Measurements from ENCODE around the gene GDF7. TPM values are rescaled to one million over a fixed set of nuclear protein-coding genes. Genes with fewer than 3 reads are reported as not detected.

The GDF7 gene
- total RNA-seq, 4 donors from 2014 or later, result 1.9 to 3.1 (median 2.4) TPM

DNA sequence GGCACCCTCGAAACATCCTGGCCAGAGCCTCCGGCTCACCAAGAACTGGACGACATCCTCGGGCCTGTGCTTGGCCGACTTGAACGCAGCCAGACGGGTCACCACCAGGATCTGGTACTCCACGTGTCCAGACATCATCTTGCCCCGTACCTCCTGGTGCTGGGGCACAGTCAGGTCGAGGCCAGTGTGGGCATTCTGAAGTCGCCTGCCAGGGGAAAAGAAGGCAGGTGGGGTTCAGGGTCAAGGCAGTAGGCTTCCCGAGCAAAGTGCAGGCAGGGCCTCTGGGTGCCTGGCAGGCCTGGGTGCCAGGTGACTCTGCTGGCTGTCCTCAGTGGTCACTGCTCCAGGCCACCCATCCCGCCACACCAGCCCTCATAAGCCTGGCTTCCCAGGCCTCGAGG is 21.6 kb upstream of the GDF7 start:
- Histone ChIP-seq H3K27me3 (no peaks in the 10 kb centered on the region), H3K36me3 (peaks cover 44% of the 10 kb centered on the region), H3K4me3 (no peak overlapping the region), H3K4me1 (peaks cover 47% of the 10 kb centered on the region), H3K27ac (no peak overlapping the region), H3K9me3 (no peaks in the 10 kb centered on the region)
- no peak for DNase-seq (ENCODE audit: low spot score in 2 of 2)
- 100% methylated on average over 2 of the region's 14 CpGs for WGBS
- TF ChIP-seq POLR2A (IDR thresholded peaks at IDR 0.05), result no peak
- TF ChIP-seq EP300 (IDR thresholded peaks at IDR 0.05), result no peak
- TF ChIP-seq, protein P1, sequence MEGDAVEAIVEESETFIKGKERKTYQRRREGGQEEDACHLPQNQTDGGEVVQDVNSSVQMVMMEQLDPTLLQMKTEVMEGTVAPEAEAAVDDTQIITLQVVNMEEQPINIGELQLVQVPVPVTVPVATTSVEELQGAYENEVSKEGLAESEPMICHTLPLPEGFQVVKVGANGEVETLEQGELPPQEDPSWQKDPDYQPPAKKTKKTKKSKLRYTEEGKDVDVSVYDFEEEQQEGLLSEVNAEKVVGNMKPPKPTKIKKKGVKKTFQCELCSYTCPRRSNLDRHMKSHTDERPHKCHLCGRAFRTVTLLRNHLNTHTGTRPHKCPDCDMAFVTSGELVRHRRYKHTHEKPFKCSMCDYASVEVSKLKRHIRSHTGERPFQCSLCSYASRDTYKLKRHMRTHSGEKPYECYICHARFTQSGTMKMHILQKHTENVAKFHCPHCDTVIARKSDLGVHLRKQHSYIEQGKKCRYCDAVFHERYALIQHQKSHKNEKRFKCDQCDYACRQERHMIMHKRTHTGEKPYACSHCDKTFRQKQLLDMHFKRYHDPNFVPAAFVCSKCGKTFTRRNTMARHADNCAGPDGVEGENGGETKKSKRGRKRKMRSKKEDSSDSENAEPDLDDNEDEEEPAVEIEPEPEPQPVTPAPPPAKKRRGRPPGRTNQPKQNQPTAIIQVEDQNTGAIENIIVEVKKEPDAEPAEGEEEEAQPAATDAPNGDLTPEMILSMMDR (IDR thresholded peaks at IDR 0.05), result no peak
- no peak for TF ChIP-seq POLR2AphosphoS5 (IDR thresholded peaks at IDR 0.05)

DNA sequence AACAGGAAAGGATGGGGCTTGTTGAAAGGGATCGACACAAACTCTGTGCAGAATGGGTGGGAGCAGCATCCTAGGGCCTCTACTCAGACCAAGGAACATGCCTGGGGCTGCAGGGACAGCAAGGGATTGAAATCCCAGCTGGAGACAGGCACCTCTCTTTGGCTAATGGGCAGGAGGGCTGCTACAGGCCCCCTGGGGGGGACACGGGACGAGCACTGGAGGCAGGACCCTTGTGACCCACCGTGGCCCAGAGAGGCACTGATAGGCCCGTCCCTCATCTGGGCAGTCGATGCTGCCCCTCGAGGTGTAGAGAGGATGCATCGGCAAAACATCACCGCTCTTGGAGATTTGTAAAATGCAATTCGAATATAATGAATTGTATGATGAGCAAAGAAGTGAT is 21.2 kb upstream of the GDF7 start:
- WGBS, result 91% methylated on average over 10 of the region's 10 CpGs
- Histone ChIP-seq H3K4me3 (no peak overlapping the region), H3K36me3 (peaks cover 40% of the 10 kb centered on the region), H3K27ac (no peak overlapping the region), H3K9me3 (no peaks in the 10 kb centered on the region), H3K27me3 (no peaks in the 10 kb centered on the region), H3K4me1 (peaks cover 51% of the 10 kb centered on the region)
- TF ChIP-seq, protein P1 (IDR thresholded peaks at IDR 0.05), result no peak
- TF ChIP-seq POLR2AphosphoS5 (IDR thresholded peaks at IDR 0.05) (no peak), POLR2A (IDR thresholded peaks at IDR 0.05) (no peak), EP300 (IDR thresholded peaks at IDR 0.05) (no peak)
- DNase-seq (ENCODE audit: low spot score in 2 of 2), result no peak

DNA sequence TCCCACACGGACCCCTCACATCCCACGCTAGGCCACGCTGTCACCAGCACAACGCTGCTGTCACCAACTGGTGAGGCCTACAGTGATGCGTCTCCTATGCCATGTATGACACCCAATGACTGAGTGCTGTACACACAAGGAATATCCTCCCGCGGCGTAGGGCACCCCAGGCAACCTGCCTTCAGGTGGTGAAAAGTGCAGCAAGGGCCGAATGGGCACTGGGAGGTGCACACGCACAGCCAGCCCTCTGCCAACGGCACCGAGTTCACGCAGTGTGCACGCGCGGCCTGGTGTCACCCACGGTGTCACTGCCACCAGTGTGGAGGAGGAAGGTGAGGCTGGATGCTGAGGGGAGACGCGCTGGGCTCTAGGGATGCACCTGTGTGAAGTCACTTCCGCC is 20.5 kb upstream of the GDF7 start:
- Histone ChIP-seq H3K27me3 (no peaks in the 10 kb centered on the region), H3K27ac (no peak overlapping the region), H3K36me3 (peaks cover 33% of the 10 kb centered on the region), H3K4me1 (peaks cover 47% of the 10 kb centered on the region), H3K4me3 (no peak overlapping the region), H3K9me3 (no peaks in the 10 kb centered on the region)
- WGBS, result 96% methylated on average over 20 of the region's 20 CpGs
- DNase-seq (ENCODE audit: low spot score in 2 of 2), result no peak
- TF ChIP-seq POLR2AphosphoS5 (IDR thresholded peaks at IDR 0.05) (no peak), EP300 (IDR thresholded peaks at IDR 0.05) (no peak), POLR2A (IDR thresholded peaks at IDR 0.05) (no peak)
- TF ChIP-seq, protein P1 (IDR thresholded peaks at IDR 0.05), result no peak

DNA sequence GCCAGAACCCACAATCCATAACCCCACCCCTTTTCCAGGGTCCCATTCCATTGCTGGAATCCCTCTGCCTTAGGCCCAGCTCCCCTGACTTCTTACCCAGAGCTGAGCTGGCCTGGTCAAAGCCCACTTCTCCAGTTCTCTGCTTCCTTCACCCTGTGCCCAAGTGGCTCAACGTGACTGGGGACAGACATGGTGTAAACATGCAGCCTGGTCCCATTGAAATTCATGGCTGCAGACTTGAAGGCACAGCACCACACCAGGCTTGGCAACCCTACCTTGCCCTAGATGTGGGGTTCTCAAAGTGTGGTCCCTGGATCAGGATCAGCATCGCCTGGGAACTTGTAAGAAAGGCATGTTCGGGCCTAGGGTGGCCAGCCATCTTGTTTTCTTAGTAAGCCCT is 19.7 kb upstream of the GDF7 start:
- DNase-seq (ENCODE audit: low spot score in 2 of 2), result no peak
- TF ChIP-seq, protein P1 (IDR thresholded peaks at IDR 0.05), result no peak
- 81% methylated on average over 3 of the region's 3 CpGs for WGBS
- peaks cover 29% of the 10 kb centered on the region for H3K36me3 ChIP-seq
- no peaks in the 10 kb centered on the region for H3K27me3 ChIP-seq
- peaks cover 43% of the 10 kb centered on the region for H3K4me1 ChIP-seq
- no peaks in the 10 kb centered on the region for H3K9me3 ChIP-seq
- H3K4me3 ChIP-seq, result no peak overlapping the region
- H3K27ac ChIP-seq, result no peak overlapping the region

DNA sequence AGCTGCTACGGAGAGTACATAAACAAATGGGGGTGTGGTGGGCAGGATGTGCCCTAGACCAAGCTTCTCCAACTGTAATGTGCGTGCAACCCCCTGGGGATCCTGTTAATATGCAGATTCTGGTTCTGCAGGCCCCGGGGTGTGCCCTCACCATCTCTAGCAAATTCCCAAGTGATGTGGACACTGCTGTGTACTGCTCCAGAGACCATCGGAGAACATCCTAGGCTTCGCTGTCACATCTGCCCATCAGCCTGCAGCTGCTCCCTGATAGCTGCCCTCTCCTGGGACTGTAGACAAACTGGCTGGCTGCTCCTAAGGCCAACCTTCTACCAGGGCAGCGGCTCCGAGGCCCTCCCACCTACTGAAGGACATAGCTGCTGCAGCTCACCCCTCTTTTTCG is 19.2 kb upstream of the GDF7 start:
- H3K27ac ChIP-seq, result no peak overlapping the region
- peaks cover 29% of the 10 kb centered on the region for H3K36me3 ChIP-seq
- H3K4me3 ChIP-seq, result no peak overlapping the region

More for the DNA sequence above, 19.2 kb upstream of the GDF7 start:
- TF ChIP-seq POLR2A (IDR thresholded peaks at IDR 0.05), result no peak
- no peak for TF ChIP-seq POLR2AphosphoS5 (IDR thresholded peaks at IDR 0.05)
- TF ChIP-seq, protein P1 (IDR thresholded peaks at IDR 0.05), result no peak
- TF ChIP-seq EP300 (IDR thresholded peaks at IDR 0.05), result no peak
- WGBS, result 90% methylated on average over 8 of the region's 8 CpGs
- Histone ChIP-seq H3K27me3 (no peaks in the 10 kb centered on the region), H3K9me3 (no peaks in the 10 kb centered on the region), H3K4me1 (peaks cover 38% of the 10 kb centered on the region)
- DNase-seq (ENCODE audit: low spot score in 2 of 2), result no peak
